CD4-positive, alpha-beta T cell treated with Interleukin-4 for 1 hour (primary cell): ENCODE data around the gene PITPNB.

Source experiments
- DNase-seq, 2 donors: peaks; one replicate each; pipeline ENCODE4 v3.0.0-alpha.2; 2020 to 2022

PITPNB gene

GRCh38 chr22:27827604-27828587, 91.2 kb downstream of the PITPNB start:
- no peak for DNase-seq

GRCh38 chr22:27825174-27825573, 93.9 kb downstream of the PITPNB start:
- no peak for DNase-seq

GRCh38 chr22:27823221-27823620, 95.8 kb downstream of the PITPNB start:
- DNase-seq = no peak

- no peak for DNase-seq
Observed at GRCh38 chr22:27820896-27821866, 97.9 kb downstream of the PITPNB start.

GRCh38 chr22:27816552-27816951, 102.5 kb downstream of the PITPNB start:
- DNase-seq = no peak

- DNase-seq = no peak
Observed at GRCh38 chr22:27815826-27816530, 103.1 kb downstream of the PITPNB start.

- DNase-seq = no peak
Observed at GRCh38 chr22:27814993-27815392, 104.1 kb downstream of the PITPNB start.

- DNase-seq = no peak
Observed at GRCh38 chr22:27811778-27812177, 107.3 kb downstream of the PITPNB start.

GRCh38 chr22:27810609-27811151, 108.4 kb downstream of the PITPNB start:
- no peak for DNase-seq

GRCh38 chr22:27809700-27810608, 109.1 kb downstream of the PITPNB start:
- no peak for DNase-seq

GRCh38 chr22:27809226-27809603, 109.8 kb downstream of the PITPNB start:
- DNase-seq = no peak

GRCh38 chr22:27808451-27809225, 110.4 kb downstream of the PITPNB start:
- no peak for DNase-seq

- DNase-seq = no peak
Observed at GRCh38 chr22:27805841-27806240, 113.2 kb downstream of the PITPNB start.

GRCh38 chr22:27804470-27805297, 114.4 kb downstream of the PITPNB start:
- DNase-seq = peak; percentile 57 to 58

- DNase-seq = no peak
Observed at GRCh38 chr22:27803841-27804415, 115.1 kb downstream of the PITPNB start.

GRCh38 chr22:27802346-27803073, 116.5 kb downstream of the PITPNB start:
- DNase-seq = no peak
